SK-N-SH treated with all-trans-retinoic acid at 6 μM for 48 hours (cell line): ENCODE data around the gene ABCC9.

Source experiments
- ATAC-seq: fragments of 200-7000 bp; cut with Tn5 transposase; 3 replicates; pipeline ENCODE4 v1.9.1; 2020; ENCODE audit warnings: mild to moderate bottlenecking, moderate library complexity
- ARNTL ChIP-seq: fragments of 450-650 bp; formaldehyde crosslinking; IDR thresholded peaks from 2 replicates; pipeline ENCODE4 v1.5.0; 2020; ENCODE audit warnings: low read depth, mild to moderate bottlenecking, moderate library complexity, borderline replicate concordance
- BACH2 ChIP-seq: fragments of 250-450 bp; sonication (Bioruptor Pico); IDR thresholded peaks from 2 replicates; pipeline ENCODE4 v1.9.0; 2021; ENCODE audit warnings: mild to moderate bottlenecking, borderline replicate concordance
- CSDC2 ChIP-seq: fragments of 250-450 bp; sonication (Bioruptor Pico); IDR thresholded peaks from 2 replicates; pipeline ENCODE4 v1.5.0; 2020; ENCODE audit warnings: mild to moderate bottlenecking, moderate library complexity
- ESRRG ChIP-seq: fragments of 250-450 bp; sonication (Bioruptor Pico); IDR thresholded peaks from 2 replicates; pipeline ENCODE4 v1.6.1; 2021; ENCODE audit warnings: mild to moderate bottlenecking
- ISL1 ChIP-seq: fragments of 250-450 bp; sonication (Bioruptor Pico); IDR thresholded peaks from 2 replicates; pipeline ENCODE4 v2.1.2; 2022; ENCODE audit warnings: mild to moderate bottlenecking, moderate library complexity
- OSR1 ChIP-seq: fragments of 250-450 bp; sonication (Bioruptor Pico); IDR thresholded peaks from 2 replicates; pipeline ENCODE4 v1.8.0; 2022; ENCODE audit warnings: moderate library complexity, mild to moderate bottlenecking, inconsistent platforms
- PATZ1 ChIP-seq: fragments of 250-450 bp; sonication (Bioruptor Pico); IDR thresholded peaks from 2 replicates; pipeline ENCODE4 v1.8.0; 2020; ENCODE audit warnings: mild to moderate bottlenecking, moderate library complexity, borderline replicate concordance
- POU6F1 ChIP-seq: fragments of 250-450 bp; sonication (Bioruptor Pico); IDR thresholded peaks from 2 replicates; pipeline ENCODE4 v1.8.0; 2021; ENCODE audit warnings: low read depth, mild to moderate bottlenecking, moderate library complexity, borderline replicate concordance
- PPARA ChIP-seq: fragments of 250-450 bp; sonication (Bioruptor Pico); IDR thresholded peaks from 2 replicates; pipeline ENCODE4 v1.5.0; 2020; ENCODE audit warnings: mild to moderate bottlenecking, borderline replicate concordance
- RARB ChIP-seq: fragments of 250-450 bp; sonication (Bioruptor Pico); IDR thresholded peaks from 2 replicates; pipeline ENCODE4 v1.8.0; 2021; ENCODE audit warnings: mild to moderate bottlenecking, moderate library complexity
- SNAI2 ChIP-seq: fragments of 250-450 bp; sonication (Bioruptor Pico); IDR thresholded peaks from 2 replicates; pipeline ENCODE4 v1.5.0; 2020; ENCODE audit warnings: mild to moderate bottlenecking, moderate library complexity
- TCF4 ChIP-seq: fragments of 250-450 bp; sonication (Bioruptor Pico); IDR thresholded peaks from 2 replicates; pipeline ENCODE4 v1.8.0; 2021; ENCODE audit warnings: mild to moderate bottlenecking, moderate library complexity, borderline replicate concordance
- TOX ChIP-seq: fragments of 250-450 bp; sonication (Bioruptor Pico); IDR thresholded peaks from 2 replicates; pipeline ENCODE4 v1.8.0; 2021; ENCODE audit warnings: mild to moderate bottlenecking, moderate library complexity, borderline replicate concordance
- ZC3H10 ChIP-seq: fragments of 250-450 bp; sonication (Bioruptor Pico); IDR thresholded peaks from 2 replicates; pipeline ENCODE4 v1.5.1; 2021; ENCODE audit warnings: mild to moderate bottlenecking, moderate library complexity
- ZFP3 ChIP-seq: fragments of 250-450 bp; sonication (Bioruptor Pico); IDR thresholded peaks from 2 replicates; pipeline ENCODE4 v1.5.0; 2020; ENCODE audit warnings: mild to moderate bottlenecking, moderate library complexity
- ZFP30 ChIP-seq: fragments of 450-650 bp; formaldehyde crosslinking; IDR thresholded peaks from 2 replicates; pipeline ENCODE4 v1.5.0; 2022; ENCODE audit warnings: mild to moderate bottlenecking, moderate library complexity
- ZNF565 ChIP-seq: fragments of 450-650 bp; formaldehyde crosslinking; conservative IDR thresholded peaks from 2 replicates; pipeline ENCODE4 v1.5.0; 2020; ENCODE audit warnings: low read depth, mild to moderate bottlenecking, moderate library complexity
- ZNF70 ChIP-seq: fragments of 450-650 bp; formaldehyde crosslinking; IDR thresholded peaks from 2 replicates; pipeline ENCODE4 v1.5.0; 2020; ENCODE audit warnings: mild to moderate bottlenecking, moderate library complexity
- ZNF8 ChIP-seq: fragments of 450-650 bp; formaldehyde crosslinking; IDR thresholded peaks from 2 replicates; pipeline ENCODE4 v1.5.0; 2020; ENCODE audit warnings: mild to moderate bottlenecking, moderate library complexity
- TF ChIP-seq, protein P1 (sequence below): fragments of 250-450 bp; sonication (Bioruptor Pico); IDR thresholded peaks from 2 replicates; pipeline ENCODE4 v1.5.1; 2021; ENCODE audit warnings: mild to moderate bottlenecking, moderate library complexity
- TF ChIP-seq, protein P2 (sequence below): fragments of 250-450 bp; sonication (Bioruptor Pico); IDR thresholded peaks from 2 replicates; pipeline ENCODE4 v1.5.1; 2020; ENCODE audit warnings: low read depth, mild to moderate bottlenecking, moderate library complexity

ABCC9 gene

GRCh38 chr12:21815306-21816062, 125.7 kb downstream of the ABCC9 start:
- no peak for ATAC-seq
- TF ChIP-seq OSR1 (no peak), TCF4 (CRISPR knock-in tag) (no peak), ARNTL (CRISPR knock-in tag) (no peak), ZFP30 (CRISPR knock-in tag) (no peak), CSDC2 (CRISPR knock-in tag) (no peak), RARB (CRISPR knock-in tag) (no peak), ZC3H10 (CRISPR knock-in tag) (no peak), TOX (CRISPR knock-in tag) (no peak), ZNF565 (CRISPR knock-in tag) (no peak), ESRRG (CRISPR knock-in tag) (no peak), SNAI2 (no peak), ZNF8 (CRISPR knock-in tag) (no peak), ISL1 (CRISPR knock-in tag) (no peak), ZNF70 (CRISPR knock-in tag) (no peak), PPARA (CRISPR knock-in tag) (no peak), POU6F1 (no peak)
- TF ChIP-seq, protein P1, sequence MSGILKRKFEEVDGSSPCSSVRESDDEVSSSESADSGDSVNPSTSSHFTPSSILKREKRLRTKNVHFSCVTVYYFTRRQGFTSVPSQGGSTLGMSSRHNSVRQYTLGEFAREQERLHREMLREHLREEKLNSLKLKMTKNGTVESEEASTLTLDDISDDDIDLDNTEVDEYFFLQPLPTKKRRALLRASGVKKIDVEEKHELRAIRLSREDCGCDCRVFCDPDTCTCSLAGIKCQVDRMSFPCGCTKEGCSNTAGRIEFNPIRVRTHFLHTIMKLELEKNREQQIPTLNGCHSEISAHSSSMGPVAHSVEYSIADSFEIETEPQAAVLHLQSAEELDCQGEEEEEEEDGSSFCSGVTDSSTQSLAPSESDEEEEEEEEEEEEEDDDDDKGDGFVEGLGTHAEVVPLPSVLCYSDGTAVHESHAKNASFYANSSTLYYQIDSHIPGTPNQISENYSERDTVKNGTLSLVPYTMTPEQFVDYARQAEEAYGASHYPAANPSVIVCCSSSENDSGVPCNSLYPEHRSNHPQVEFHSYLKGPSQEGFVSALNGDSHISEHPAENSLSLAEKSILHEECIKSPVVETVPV (CRISPR knock-in tag) = no peak
- TF ChIP-seq, protein P2, sequence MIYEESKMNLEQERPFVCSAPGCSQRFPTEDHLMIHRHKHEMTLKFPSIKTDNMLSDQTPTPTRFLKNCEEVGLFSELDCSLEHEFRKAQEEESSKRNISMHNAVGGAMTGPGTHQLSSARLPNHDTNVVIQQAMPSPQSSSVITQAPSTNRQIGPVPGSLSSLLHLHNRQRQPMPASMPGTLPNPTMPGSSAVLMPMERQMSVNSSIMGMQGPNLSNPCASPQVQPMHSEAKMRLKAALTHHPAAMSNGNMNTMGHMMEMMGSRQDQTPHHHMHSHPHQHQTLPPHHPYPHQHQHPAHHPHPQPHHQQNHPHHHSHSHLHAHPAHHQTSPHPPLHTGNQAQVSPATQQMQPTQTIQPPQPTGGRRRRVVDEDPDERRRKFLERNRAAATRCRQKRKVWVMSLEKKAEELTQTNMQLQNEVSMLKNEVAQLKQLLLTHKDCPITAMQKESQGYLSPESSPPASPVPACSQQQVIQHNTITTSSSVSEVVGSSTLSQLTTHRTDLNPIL = no peak

DNA sequence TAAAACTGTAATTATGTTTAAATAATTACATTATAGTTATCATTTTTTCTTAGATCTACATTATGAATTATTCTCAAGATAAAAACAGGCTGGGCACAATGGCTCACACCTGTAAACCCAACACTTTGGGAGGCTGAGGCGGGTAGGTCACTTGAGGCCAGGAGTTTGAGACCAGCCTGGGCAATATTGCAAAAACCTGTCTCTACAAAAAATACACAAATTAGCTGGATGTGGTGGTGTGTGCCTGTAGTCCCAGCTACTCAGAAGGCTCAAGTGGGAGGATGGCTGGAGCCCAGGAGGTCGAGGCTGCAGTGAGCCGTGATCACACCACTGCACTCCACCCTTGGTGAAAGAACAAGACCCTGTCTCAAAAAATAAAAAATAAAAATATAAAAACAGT, 126.4 kb downstream of the ABCC9 start:
- no peak for TF ChIP-seq PPARA (CRISPR knock-in tag)
- TF ChIP-seq, all 23 proteins: peak for 0

DNA sequence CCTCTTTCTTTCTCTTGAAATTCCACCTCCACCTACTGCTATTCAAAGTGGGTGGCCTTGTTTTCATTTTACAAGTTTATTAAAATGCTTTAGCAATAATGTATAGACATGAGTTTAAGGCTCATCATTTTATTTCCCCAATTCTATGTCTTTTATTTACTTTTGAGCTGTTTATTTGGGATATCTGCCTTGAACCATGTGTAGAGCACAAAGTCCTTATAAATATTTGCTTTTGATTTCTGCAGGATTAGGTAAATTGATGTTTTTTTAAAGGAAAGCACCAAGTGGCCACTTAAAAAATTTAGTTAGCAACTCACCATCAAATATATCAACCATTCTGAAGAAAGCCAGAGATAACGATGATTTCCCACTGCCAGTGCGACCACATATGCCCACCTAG, 126.9 kb downstream of the ABCC9 start:
- no peak for ATAC-seq
- TF ChIP-seq PATZ1 (CRISPR knock-in tag) (no peak), ZNF8 (CRISPR knock-in tag) (no peak), ZNF70 (CRISPR knock-in tag) (no peak), ARNTL (CRISPR knock-in tag) (no peak), RARB (CRISPR knock-in tag) (no peak), ZC3H10 (CRISPR knock-in tag) (no peak), OSR1 (no peak)
- TF ChIP-seq, protein P1 (CRISPR knock-in tag) = no peak

More for the DNA sequence above, 126.4 kb downstream of the ABCC9 start:
- no peak for ATAC-seq

DNA sequence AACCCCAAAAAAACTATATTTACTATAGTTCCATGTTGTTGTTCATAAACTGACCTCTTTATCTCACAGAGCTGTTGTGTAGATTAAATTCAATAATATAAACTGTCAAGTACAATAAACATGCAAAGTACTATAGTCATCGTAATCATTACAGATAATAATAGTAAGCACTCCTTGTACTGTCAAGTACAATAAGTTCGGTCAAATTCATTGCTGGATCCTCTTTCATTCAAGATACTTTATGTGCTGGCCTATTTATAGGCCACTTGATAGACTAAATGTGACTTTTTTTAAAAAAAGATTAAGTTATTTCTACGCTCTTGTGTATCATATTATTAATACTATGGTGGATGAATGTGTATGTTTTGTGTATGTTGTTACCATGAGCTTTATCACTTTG, 127.5 kb downstream of the ABCC9 start:
- ATAC-seq = no peak
- no peak for TF ChIP-seq ZNF70 (CRISPR knock-in tag)
- TF ChIP-seq RARB (CRISPR knock-in tag) = no peak
- no peak for TF ChIP-seq ZNF565 (CRISPR knock-in tag)
- TF ChIP-seq OSR1 = no peak
- TF ChIP-seq ISL1 (CRISPR knock-in tag) = no peak
- TF ChIP-seq POU6F1 = no peak
- no peak for TF ChIP-seq BACH2
- TF ChIP-seq ZC3H10 (CRISPR knock-in tag) = no peak
- TF ChIP-seq PATZ1 (CRISPR knock-in tag) = no peak
- TF ChIP-seq CSDC2 (CRISPR knock-in tag) = no peak
- TF ChIP-seq ZFP3 (CRISPR knock-in tag) = no peak
- TF ChIP-seq ESRRG (CRISPR knock-in tag) = no peak
- no peak for TF ChIP-seq TCF4 (CRISPR knock-in tag)
- TF ChIP-seq PPARA (CRISPR knock-in tag) = no peak
- no peak for TF ChIP-seq ZFP30 (CRISPR knock-in tag)
